Activated effector memory CD4-positive, alpha-beta T cell treated with anti-CD3 and anti-CD28 coated beads, Interleukin-2, amount 50 U/mL, for 16 hours (primary cell): ENCODE results near the gene TMEM245.

Experiments
- DNase-seq: peaks from one replicate; pipeline ENCODE4 v3.0.0-alpha.2; 2020

TMEM245 gene

DNA sequence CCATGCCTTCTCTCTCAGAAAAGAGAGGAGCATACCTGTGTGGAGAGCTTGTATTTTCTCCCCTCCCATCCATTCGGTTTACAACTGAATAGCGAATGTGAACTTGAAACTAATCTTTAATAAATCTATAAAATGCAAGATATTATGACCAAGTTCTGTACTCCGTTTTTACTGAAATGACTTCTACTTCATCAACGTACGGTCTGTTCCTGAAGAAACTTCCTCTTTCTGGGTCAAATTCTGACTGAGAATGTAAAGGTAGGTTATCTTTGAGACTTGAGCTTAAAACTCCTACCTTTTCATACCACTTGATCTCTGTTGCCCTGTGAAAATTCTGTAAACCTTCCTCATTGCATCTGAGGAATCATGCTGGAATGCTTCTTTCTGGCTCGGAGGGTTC lies 102.3 kb downstream of the TMEM245 start:
- DNase-seq, result no peak

GRCh38 chr9:109017061-109017460 lies 102.7 kb downstream of the TMEM245 start:
- no peak for DNase-seq

- DNase-seq, result no peak
These were observed 103.6 kb downstream of the TMEM245 start for GRCh38 chr9:109016132-109016531.

DNA sequence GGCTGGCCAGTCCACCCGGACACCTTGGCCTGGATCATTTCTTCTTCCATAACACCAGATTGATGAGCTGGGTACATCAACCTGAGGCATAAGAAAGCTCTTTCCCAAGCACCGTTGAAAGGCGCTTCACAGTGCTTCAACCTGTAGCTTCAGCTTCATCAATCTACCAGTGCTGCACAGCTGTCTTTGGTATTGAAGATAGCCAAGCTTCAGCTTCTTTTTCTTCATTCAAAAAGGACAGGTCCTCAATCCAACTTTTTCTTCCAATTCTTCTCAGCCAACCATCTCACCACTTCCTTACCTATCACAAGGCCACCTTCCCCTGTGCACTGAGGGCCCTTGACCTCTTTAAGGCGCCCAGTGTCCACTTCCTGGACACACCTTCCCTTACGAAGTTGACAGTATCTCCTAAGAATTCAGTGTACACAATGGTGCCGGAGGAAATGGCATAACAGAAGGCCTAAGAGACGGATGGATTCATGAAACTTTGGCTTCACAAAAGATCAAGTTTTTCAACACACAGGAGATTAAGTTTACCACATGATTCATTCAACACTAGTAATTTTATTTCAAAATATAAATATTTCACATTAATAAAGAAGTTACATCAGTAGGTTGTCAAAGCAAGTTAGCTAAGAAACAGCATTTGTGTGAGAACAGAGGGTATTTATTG lies 105.0 kb downstream of the TMEM245 start:
- DNase-seq, result no peak

DNA sequence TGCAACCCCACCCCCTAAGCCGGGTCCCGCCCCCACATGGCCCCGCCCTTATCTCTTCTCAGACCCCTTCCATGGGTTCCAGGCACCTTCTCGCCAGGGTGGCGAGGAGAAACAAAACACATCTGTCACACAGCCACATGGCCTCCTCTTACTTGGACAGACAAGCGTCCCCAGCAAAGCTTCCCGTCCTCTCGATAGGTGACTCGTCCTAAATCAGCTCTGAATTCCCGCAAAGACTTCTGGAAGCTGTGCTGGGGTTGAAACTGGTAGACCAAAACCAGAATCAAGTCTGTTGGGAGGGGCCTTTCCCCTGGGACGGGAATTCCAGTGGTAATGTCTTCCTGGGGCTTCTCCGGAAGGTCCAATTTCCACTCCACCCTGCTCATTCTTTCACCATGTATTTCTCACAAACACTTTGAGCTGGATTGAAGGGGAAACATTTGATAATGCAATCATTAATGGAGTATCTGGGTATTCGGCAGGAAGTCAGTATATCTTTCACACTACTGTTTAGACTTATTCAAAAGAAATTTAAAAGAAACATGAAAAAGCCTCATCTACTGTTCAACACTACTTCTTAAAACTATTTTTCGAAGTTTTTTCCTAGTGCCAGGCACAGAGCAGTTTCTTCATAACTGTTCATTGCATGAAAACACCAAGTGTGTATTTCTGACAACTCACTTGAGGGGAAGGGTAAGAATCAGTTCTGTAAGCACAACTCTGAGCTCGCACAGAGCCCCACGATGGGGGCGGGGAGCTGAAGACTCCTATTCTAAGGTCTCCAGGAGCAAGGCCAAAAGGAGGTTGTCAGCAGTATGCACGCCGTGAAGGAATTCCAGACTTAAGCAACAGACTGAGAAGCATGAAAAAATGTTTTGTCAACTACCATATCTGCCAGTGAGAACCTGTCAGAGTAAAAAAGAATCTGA lies 105.8 kb downstream of the TMEM245 start:
- DNase-seq, result no peak

GRCh38 chr9:109012876-109013678 lies 106.7 kb downstream of the TMEM245 start, which contains the start of gene CTNNAL1:
Gene CTNNAL1, minus strand, starts transcription at chr9:109013499. Its CDS starts 57 bp downstream, at chr9:109013442.
- DNase-seq, result peak; percentile 95

GRCh38 chr9:109012009-109012875 lies 107.5 kb downstream of the TMEM245 start:
- peak; percentile 86 for DNase-seq

DNA sequence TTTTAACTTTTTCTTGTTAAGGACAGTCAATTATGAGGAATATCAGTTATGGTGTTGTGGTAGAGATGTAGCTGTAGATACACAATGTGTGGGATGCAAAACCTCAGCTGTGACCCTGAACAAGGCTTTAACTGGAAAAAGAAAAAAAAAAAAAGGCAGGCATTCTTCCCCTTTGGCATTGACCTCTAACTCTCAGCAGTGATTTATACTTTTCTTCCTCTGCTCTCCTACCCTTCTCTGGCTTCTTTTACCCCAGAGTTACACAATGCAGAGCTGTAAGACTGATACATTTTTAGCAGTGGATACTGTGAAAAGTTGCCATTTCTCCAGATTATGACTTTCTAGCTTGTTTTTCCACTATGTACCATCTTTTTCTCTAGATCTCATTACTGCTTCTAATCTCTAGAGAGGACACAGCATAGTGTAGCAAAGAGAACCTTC lies 108.5 kb downstream of the TMEM245 start:
- no peak for DNase-seq

- peak; percentile 81 for DNase-seq
These were observed 109.0 kb downstream of the TMEM245 start for GRCh38 chr9:109010746-109011145.

- DNase-seq, result no peak
These were observed 114.1 kb downstream of the TMEM245 start for GRCh38 chr9:109005678-109006077.

DNA sequence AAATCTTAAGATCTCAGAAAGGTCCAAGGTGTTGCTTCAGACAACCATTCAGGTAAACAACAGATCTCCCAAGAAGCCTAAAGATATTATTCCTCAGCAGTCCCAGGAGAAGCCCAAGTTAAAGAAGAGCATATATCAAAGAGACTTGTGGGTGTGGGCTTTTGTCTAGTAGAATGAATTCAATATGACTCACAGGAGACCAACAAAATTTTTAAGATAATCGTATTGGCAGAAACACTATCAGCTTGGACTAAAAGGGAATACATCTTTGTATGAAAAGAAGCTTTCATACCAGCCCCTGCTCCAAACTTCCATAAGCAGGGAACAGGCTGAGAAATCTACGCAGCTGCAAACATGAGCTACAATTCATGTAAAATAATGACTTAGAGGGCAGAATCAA lies 116.6 kb downstream of the TMEM245 start:
- no peak for DNase-seq

- DNase-seq, result no peak
These were observed 117.6 kb downstream of the TMEM245 start for GRCh38 chr9:109002141-109002540.

DNA sequence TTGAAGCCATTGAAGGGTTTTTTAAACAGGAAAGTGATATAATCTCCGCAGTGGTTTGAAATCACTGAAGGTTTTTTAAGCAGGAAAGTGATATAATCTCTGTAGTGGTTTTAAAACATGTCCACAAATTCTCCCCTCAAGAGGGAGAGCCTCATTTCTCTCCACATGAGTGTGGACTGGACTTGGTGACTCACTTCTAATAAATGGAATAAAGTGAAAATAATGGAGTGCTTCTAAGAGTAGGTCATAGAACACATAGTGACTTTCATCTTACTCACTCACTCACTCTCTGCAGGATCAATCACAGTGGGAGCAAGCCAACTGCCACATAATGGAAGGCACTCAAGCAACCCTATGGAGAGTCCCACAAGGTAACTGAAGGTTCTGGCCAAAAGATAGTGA lies 118.5 kb downstream of the TMEM245 start:
- no peak for DNase-seq

DNA sequence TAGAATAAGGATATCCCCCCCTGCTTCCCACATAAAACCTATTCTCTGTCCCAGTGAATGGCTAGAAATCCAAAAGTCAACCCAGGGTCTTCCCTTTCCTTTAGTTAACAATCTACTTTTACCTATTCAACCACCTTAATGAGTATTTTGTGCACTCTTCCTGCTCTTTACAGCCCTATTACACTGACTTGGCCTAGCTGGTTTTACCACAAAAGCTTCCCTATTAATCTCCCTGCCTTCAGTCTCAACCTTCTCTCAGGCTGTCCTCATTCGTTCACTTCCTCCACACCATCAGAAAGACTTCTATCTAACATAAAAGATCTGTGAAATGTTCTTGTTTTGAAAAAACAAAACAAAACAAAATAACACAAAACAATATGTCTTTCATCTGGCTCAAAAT lies 122.6 kb downstream of the TMEM245 start:
- no peak for DNase-seq

- no peak for DNase-seq
These were observed 123.1 kb downstream of the TMEM245 start for GRCh38 chr9:108996643-108997042.

- no peak for DNase-seq
These were observed 125.1 kb downstream of the TMEM245 start for GRCh38 chr9:108994695-108995094.

DNA sequence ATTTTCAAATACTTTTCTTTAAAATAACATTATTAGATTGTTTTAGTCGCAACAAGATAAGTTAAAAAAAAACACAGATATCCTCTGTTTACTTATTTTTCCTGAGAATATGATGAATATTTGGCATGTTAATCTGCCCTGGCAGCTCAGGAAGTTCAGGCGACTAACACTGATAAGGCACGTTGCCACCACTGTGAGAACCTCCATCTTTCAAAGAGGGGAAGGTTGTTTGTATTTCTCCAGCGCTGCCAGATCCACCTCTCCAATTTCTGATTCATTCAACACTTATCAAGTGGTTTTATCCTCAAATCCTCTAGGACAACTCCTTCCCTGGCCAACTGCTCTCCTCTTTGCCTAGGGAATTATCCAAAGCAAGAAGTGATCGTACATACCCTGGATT lies 128.3 kb downstream of the TMEM245 start:
- no peak for DNase-seq

DNA sequence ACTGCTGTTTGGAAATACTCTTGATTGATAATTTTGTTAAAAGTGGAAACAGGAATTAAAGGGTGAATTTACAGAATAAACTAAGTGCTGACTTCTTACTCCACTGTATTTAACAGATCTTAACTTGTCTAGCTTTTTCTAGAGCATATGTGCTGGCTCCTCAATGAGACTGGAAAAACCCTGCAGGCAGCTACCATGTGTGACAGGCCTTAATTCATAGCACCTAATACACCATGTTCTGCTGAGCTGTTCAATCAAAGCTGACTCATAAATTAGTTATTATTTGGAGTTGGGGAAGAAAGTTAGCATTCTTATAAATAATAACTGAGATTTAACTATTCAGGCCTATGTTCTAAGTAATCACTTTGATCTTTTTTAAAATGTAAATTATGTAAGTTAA lies 135.9 kb downstream of the TMEM245 start:
- no peak for DNase-seq

DNA sequence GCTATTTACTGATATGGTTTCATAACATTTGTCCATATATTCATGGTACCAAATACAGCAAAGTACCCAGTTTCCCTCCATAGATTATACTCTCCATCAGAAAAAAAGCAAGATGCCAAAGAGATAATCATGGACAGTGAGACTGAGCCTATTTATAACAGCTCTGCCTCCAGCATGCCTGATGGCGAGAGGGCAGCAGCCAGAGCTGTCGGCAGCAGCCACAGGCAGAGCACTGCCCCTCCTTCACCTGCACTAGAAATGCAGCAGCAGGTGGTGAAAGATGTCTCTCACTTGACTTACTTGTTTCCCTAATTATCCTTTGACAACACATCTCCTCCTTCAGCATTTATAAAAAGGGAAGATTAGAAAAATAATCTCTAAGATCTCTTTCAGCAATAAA lies 138.9 kb downstream of the TMEM245 start:
- no peak for DNase-seq

DNA sequence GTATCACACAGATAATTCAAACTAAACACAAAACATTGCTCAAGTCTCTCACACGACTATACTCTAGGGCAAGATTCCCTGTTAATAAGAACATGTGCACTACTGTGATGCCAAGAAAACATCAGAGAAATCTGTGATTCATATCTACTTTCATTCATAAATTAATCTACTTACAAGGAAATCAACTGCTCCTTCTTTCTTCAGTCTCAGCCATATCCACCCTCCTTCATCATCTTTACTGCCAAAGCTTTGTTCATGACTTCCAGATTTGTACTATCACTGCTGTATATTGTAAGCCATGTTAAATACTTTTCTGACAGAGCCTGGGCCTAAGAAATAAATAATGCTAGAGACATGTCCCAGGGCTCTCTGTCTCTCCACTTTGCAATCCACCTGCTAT lies 141.5 kb downstream of the TMEM245 start:
- no peak for DNase-seq

GRCh38 chr9:108973895-108974294 lies 145.9 kb downstream of the TMEM245 start:
- no peak for DNase-seq

DNA sequence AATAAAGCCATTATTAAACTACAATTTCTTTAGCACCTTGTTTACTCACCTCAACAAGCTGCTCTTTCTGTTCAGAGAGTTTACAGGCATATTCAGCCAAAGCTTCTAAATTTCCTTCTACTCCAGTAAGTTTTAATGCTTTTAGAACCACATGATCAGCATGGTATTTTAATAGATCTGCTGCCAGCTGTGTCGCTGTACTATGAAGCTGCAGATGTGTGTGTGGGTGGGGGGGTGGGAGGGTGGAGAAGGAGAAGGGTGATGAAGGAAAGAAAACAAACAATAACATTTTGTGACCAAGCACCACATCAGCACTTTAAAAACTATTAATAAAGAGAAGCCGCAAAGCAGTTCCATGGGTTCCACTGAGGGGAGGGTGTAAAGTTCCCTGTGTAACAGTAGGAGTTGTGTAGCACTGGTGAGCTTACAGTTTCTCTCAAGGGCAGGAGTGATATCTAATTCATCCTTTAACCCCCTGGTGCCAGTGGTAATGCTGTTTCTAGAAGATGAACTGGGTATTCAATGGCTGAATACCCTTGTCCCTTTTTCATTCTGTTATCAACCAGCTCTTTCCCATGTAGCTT lies 147.0 kb downstream of the TMEM245 start:
- DNase-seq, result no peak
